ENCODE measurements around the gene FOXM1.
A peak's percentile ranks its signal among the peaks of the same experiment; 100 is the strongest.

Gene FOXM1

GRCh38 chr12:2836574-2836973 is 40.4 kb downstream of the FOXM1 start:
- no peak for DNase-seq (ENCODE audit: low read depth in 2 of 2)

GRCh38 chr12:2835691-2836403 is 41.1 kb downstream of the FOXM1 start:
- no peak for DNase-seq (ENCODE audit: low read depth in 2 of 2)

- no peak for DNase-seq (ENCODE audit: low read depth in 2 of 2)
Measured at GRCh38 chr12:2834581-2835491, 42.1 kb downstream of the FOXM1 start, which contains the start of gene NRIP2. TSS of gene NRIP2 (minus strand) at chr12:2835035. CDS start at chr12:2834983, 52 bp downstream.

DNA sequence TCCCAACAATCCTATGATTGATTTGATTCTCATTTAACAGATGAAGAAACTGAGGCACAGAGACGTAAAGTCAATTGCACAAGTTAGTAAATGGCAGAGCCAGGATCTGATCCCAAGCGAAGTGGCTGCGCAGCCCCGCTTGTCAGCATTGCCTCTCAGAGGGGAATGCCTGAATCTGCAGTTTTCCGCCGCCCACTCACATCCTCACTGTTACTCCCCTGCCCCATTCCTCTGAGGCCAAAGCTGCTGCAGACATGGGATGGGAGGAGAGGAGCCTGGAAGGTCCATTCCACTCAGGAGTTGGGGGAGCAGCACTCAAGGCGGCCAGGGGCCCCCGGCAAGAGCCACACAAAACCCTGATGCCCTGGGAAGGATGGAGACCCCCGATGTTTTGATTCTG is 43.2 kb downstream of the FOXM1 start:
- no peak for DNase-seq (ENCODE audit: low read depth in 2 of 2)

DNA sequence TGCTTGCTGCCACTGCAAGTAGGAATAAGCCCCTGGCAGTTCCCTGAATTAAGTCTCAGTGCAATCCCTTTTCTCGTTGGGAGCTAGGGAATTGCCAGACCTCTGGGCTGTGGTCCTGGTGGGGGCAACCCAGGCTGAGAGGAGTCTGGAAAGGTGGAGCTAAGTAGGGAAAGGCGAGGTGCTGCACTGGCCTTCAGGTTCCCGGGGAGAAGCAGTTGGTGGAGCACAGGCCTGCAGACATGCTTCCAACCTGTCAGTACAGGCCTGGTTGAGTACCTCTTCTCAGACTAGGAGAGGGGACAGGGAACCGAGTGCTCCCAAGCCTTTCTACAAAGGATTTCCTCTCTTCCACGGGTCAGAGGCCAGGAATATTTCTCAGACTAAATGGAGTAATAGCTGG is 43.6 kb downstream of the FOXM1 start:
- DNase-seq (ENCODE audit: low read depth in 2 of 2): no peak

GRCh38 chr12:2832550-2833127 is 44.3 kb downstream of the FOXM1 start:
- no peak for DNase-seq (ENCODE audit: low read depth in 2 of 2)

DNA sequence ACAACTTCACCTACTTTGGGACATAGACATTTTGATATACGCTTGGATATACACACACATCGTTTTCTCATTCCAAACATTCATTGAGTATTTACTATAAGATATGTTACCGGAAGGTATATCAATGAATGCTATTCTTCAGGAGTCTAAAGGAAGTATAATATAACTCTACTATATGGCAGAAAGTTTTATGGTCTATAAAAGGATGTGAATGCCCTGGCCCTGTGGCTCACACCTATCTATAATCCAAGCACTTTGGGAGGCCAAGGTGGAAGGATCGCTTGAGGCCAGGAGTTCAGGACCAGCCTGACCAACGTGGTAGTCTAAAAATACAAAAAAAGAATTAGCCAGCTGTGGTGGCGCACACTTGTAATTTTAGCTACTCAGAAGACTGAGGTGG is 47.7 kb downstream of the FOXM1 start:
- DNase-seq (ENCODE audit: low read depth in 2 of 2): no peak

GRCh38 chr12:2826721-2827515 is 50.1 kb downstream of the FOXM1 start:
- no peak for DNase-seq (ENCODE audit: low read depth in 2 of 2)

GRCh38 chr12:2826036-2826435 is 50.9 kb downstream of the FOXM1 start:
- no peak for DNase-seq (ENCODE audit: low read depth in 2 of 2)

DNA sequence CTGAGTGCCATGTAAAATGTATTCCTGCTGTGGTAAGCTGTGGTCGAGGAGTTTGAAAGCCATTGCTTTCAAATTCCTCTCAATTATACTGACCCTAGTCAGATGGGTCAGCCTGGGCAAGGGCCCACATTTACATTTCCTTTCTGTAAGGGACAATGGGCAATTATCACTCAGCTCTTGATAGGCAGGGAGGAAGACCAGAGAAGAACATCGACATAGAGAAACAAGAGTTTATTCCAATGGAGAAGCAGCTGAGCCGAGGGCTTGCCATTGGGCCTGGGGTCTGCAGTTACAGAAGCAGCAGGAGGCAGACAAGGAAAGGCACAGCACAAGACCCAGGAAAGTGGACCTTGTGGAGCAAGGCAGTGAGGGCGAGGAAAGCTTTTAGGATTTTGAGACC is 51.8 kb downstream of the FOXM1 start:
- DNase-seq (ENCODE audit: low read depth in 2 of 2): no peak

- no peak for DNase-seq (ENCODE audit: low read depth in 2 of 2)
Measured at GRCh38 chr12:2824541-2824940, 52.4 kb downstream of the FOXM1 start.

- no peak for DNase-seq (ENCODE audit: low read depth in 2 of 2)
Measured at GRCh38 chr12:2823483-2823882, 53.5 kb downstream of the FOXM1 start.

GRCh38 chr12:2820432-2820831 is 56.5 kb downstream of the FOXM1 start:
- no peak for DNase-seq (ENCODE audit: low read depth in 2 of 2)

- DNase-seq (ENCODE audit: low read depth in 2 of 2): no peak
Measured at GRCh38 chr12:2819810-2820209, 57.2 kb downstream of the FOXM1 start.

DNA sequence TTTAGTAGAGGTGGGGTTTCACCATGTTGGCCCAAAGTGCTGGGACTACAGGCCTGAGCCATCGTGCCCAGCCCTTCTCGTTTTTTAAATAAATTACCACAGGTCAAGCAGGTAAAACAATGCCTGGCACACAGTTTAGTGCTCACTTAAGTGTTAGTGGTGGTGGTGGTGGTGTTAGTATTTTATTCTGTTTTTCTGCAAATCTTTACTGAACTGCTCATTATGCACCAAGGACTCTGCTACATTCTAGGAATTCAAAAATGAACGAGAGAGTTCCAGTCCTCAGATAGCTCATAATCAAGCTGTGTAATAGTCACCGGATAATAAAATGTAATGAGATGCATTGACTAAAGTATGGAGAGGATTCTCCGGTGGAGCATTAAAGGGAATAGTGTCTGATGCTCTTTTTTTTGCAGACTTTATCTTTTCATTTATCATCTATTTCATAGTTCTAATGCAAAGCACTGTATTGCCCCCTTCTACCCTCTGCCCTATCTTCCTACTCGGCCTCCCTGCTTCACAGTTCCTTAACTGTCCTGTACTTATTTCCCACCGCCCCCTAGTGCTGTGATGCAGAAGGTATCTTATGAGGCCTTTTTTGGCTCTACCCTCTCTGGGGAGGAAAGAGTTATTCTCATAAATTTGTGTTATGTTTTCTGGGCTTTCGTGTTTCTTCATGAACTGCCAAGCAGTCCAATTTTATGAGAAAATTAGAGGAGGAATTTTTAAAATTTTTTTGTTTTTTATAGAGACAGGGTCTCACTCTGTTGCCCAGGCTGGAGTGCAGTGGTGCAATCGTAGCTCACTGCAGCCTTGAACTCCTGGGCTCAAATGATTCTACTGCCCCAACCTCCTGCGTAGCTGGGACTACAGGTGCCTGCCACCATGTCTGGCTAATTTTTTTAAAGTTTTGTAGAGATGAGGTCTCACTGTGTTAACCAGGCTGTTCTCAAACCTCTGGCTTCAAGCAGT is 63.5 kb downstream of the FOXM1 start:
- no peak for DNase-seq (ENCODE audit: low read depth in 2 of 2)

DNA sequence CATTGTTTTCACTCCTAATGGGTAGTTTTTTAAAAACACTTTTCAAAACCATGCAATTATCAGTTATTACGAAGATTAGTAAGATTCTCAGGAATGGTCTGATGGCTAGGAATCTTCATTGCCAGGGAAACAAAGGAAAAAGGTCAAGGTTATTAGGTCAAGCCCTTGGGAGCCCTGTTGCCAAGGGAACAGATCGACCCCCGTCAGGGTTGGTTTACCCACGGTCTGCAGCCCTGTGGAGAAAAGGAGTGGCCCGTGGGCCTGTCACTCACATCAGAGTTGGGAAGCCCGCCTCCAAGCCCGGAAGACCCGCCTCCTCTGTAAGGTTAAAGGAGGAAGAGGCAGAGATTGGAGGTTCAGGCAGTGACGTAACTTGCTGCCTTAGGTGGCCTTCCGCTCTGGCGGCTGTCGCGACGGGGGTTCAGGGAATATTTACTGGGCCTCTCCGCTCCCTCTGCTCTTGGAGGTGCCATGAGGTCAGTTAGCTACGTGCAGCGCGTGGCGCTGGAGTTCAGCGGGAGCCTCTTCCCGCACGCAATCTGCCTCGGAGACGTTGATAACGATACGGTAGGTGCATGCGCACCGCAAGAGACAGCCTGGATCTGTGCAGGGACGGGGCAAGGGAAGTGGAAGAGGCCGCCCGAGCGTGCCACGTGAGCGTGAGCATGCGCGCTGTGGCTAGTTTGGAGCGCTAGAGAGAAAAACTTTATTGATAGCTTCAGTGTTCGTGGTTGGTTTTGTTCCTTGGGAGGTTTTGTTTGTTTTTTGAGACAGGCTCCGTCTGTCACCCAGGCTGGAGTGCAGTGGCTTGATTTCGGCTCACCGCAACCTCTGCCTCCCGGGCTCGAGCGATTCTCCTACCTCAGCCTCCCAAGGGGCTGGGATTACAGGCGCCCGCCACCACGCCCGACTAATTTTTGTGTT is 64.4 kb downstream of the FOXM1 start, which contains the start of gene ITFG2:
Gene ITFG2 (plus strand): TSS at position 379 of the 924 bp plus-strand sequence. CDS start 93 bp downstream, at position 472.
- peak; percentile 88 to 97 for DNase-seq (ENCODE audit: low read depth in 2 of 2)

GRCh38 chr12:2811801-2812200 is 65.2 kb downstream of the FOXM1 start:
- no peak for DNase-seq (ENCODE audit: low read depth in 2 of 2)

Measured in stimulated activated CD8-positive, alpha-beta memory T cell treated with anti-CD3 and anti-CD28 coated beads, Interleukin-15, amount 100 ng/mL, for 4 hours (primary cell).